ENCODE results near the gene AWAT2.

DNA sequence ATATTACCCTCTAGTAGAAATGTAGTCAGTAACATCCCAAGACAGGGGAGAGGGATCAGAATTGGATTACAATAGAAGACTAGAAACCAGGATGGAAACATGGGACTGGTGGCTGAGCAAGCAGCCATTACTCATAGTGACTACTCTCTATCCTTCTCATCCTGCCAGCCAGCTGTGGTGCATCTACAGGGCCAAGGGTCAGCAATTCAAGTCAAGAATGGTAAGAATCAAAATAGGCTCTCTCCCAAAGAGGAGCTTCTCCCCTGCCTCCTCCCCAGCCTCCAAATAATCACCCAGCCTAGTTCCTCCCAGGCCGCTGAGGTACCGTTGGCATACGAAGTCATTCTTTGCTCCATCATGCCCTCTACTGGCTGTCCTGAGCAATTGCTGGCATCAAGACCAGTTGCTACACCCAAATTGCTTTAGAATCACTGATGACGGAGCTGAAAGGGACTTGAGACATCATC is 19.4 kb downstream of the AWAT2 start:
- TF ChIP-seq ZNF263 (CRISPR knock-in tag; IDR thresholded peaks at IDR 0.05; ENCODE audit: borderline replicate concordance) (no peak), SMARCB1 (IDR thresholded peaks at IDR 0.05; ENCODE audit: insufficient read length, low read depth) (no peak), POLR2AphosphoS2 (IDR thresholded peaks at IDR 0.05; ENCODE audit: low read length) (no peak), CTCF (IDR thresholded peaks at IDR 0.05 in 2 of 3, conservative IDR thresholded peaks at IDR 0.05 in 1 of 3; ENCODE audit: insufficient read depth in 2 of 3, low read depth in 1 of 3, low read length in 3 of 3) (peak; percentile 69 to 79 (median 72)), KLF10 (CRISPR knock-in tag; IDR thresholded peaks at IDR 0.05) (no peak), RNF2 (IDR thresholded peaks at IDR 0.05) (no peak), HMG20B (CRISPR knock-in tag; IDR thresholded peaks at IDR 0.05) (no peak), EHMT2 (IDR thresholded peaks at IDR 0.05) (no peak)
- TF ChIP-seq, protein P1, sequence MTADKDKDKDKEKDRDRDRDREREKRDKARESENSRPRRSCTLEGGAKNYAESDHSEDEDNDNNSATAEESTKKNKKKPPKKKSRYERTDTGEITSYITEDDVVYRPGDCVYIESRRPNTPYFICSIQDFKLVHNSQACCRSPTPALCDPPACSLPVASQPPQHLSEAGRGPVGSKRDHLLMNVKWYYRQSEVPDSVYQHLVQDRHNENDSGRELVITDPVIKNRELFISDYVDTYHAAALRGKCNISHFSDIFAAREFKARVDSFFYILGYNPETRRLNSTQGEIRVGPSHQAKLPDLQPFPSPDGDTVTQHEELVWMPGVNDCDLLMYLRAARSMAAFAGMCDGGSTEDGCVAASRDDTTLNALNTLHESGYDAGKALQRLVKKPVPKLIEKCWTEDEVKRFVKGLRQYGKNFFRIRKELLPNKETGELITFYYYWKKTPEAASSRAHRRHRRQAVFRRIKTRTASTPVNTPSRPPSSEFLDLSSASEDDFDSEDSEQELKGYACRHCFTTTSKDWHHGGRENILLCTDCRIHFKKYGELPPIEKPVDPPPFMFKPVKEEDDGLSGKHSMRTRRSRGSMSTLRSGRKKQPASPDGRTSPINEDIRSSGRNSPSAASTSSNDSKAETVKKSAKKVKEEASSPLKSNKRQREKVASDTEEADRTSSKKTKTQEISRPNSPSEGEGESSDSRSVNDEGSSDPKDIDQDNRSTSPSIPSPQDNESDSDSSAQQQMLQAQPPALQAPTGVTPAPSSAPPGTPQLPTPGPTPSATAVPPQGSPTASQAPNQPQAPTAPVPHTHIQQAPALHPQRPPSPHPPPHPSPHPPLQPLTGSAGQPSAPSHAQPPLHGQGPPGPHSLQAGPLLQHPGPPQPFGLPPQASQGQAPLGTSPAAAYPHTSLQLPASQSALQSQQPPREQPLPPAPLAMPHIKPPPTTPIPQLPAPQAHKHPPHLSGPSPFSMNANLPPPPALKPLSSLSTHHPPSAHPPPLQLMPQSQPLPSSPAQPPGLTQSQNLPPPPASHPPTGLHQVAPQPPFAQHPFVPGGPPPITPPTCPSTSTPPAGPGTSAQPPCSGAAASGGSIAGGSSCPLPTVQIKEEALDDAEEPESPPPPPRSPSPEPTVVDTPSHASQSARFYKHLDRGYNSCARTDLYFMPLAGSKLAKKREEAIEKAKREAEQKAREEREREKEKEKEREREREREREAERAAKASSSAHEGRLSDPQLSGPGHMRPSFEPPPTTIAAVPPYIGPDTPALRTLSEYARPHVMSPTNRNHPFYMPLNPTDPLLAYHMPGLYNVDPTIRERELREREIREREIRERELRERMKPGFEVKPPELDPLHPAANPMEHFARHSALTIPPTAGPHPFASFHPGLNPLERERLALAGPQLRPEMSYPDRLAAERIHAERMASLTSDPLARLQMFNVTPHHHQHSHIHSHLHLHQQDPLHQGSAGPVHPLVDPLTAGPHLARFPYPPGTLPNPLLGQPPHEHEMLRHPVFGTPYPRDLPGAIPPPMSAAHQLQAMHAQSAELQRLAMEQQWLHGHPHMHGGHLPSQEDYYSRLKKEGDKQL (CRISPR knock-in tag; IDR thresholded peaks at IDR 0.05; ENCODE audit: borderline replicate concordance): no peak
